Stimulated activated naive B cell treated with anti-CD40 and anti-IgM and Interleukin-4, amounts not matched to agents 10 μg/mL and 1 μg/mL and 100 μg/mL, for 72 hours (primary cell): ENCODE measurements around the gene LRRN2.

Experiments
- ATAC-seq, 2 donors: fragments of 150-1000 bp; cut with Tn5 transposase; replicated peaks; 2 replicates each; pipeline ENCODE4 v1.10.0; 2021; ENCODE audit warnings: moderate library complexity in 1 of 2
- DNase-seq: peaks from one replicate; pipeline ENCODE4 v3.0.0; 2021
- H3K27ac Mint-ChIP-seq: one replicate; pipeline ENCODE4 v1.8.0; 2022; ENCODE audit warnings: mild to moderate bottlenecking, mixed read lengths
- H3K27me3 Mint-ChIP-seq, 2 donors: one replicate each; pipeline ENCODE4 v1.8.0; 2022; ENCODE audit warnings: mixed read lengths in 2 of 2
- H3K36me3 Mint-ChIP-seq, 2 donors: one replicate each; pipeline ENCODE4 v1.8.0; 2022; ENCODE audit warnings: mixed read lengths in 2 of 2, mild to moderate bottlenecking in 1 of 2
- H3K4me1 Mint-ChIP-seq, 2 donors: one replicate each; pipeline ENCODE4 v1.8.0; 2022; ENCODE audit warnings: mixed read lengths in 2 of 2, mild to moderate bottlenecking in 1 of 2
- H3K4me3 Mint-ChIP-seq, 2 donors: one replicate each; pipeline ENCODE4 v1.8.0; 2022; ENCODE audit warnings: mild to moderate bottlenecking in 2 of 2, mixed read lengths in 2 of 2, moderate library complexity in 1 of 2
- H3K9me3 Mint-ChIP-seq, 2 donors: one replicate each; pipeline ENCODE4 v1.8.0; 2022; ENCODE audit warnings: mixed read lengths in 2 of 2, mild to moderate bottlenecking in 1 of 2

The LRRN2 gene

DNA sequence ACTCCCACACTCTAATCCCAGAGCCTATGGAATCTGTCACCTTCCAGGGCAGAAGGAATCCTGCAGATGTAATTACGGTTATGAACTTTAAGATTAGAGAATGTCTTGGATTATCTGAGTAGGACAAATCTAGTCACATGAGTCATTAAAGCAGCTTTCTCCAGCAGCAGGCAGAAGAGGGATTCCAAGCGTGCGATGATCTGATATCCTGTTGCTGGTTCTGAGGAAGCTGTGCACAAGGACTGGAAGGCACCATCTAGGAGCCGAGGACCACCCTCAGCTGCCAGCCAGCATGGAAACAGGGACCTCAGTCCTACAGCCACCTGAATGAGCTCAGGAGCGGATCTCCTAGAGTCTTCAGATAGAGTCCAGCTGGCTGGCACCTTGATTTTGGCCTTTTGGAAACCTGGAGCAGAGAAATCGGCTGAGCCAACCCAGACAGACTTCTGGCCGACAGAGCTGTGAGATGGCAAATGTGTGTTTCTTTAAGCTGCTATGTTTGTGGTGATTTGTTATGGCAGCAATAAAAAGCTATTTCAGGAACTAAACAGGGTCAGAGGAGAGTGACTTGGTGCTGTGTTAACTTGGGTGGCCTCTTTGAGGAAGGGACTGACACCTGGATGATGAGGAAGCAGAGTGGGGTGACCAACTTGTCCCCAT, 34.5 kb downstream of the LRRN2 start:
- Mint-ChIP-seq H3K4me3 (no peak overlapping the region), H3K36me3 (no peaks in the 10 kb centered on the region), H3K9me3 (no peaks in the 10 kb centered on the region), H3K27ac (no peak overlapping the region), H3K4me1 (peaks cover 4 to 5% of the 10 kb centered on the region in 2 donors), H3K27me3 (peaks cover 26 to 28% of the 10 kb centered on the region in 2 donors)
- no peak for ATAC-seq
- no peak for DNase-seq

DNA sequence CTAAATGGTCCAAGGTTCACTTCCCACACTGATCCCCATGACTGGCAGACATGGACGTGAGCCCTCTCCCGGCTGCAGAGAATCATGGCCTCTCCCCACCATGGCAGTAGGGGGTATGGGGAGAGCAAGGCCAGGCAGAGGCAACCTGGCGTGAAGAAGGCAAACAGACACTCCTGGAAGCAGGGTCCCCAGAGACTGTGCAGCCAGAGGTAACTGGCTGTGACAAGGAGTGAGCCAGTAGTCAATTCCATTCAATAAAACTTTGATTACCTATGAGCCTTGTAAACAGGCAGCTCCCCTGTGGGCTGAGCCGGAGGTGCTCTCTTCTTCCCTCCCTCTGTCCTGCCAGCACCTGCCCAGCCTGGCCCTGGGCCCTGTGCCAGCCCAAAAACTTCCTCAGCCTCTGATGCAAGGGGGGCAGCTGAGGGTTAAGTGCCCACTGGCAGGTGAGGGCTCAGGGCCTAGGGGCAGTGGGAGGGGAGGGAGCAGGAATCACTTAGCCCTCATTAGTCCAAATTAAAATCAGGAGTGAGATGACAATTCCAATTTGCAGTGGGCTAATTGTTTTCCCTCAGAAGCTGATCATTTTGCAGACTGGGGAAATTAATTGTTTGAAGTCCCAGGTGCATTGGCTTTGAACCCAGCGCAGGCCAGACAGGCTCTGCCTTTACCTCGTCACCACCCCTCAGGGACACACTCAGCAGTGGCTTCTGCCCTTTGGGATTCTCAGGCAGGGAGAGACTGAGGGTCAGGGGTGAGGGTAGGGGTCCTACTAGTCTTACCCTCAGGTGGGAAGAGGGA, 35.6 kb downstream of the LRRN2 start:
- peaks cover 4 to 5% of the 10 kb centered on the region in 2 donors for H3K4me1 Mint-ChIP-seq
- ATAC-seq (no peak), DNase-seq (no peak)
- no peak overlapping the region for H3K27ac Mint-ChIP-seq
- H3K27me3 Mint-ChIP-seq = peaks cover 28 to 29% of the 10 kb centered on the region in 2 donors
- no peaks in the 10 kb centered on the region for H3K9me3 Mint-ChIP-seq
- no peaks in the 10 kb centered on the region for H3K36me3 Mint-ChIP-seq
- H3K4me3 Mint-ChIP-seq = no peak overlapping the region

GRCh38 chr1:204648576-204648975, 37.0 kb downstream of the LRRN2 start:
- H3K27me3 Mint-ChIP-seq = peaks cover 33 to 35% of the 10 kb centered on the region in 2 donors
- H3K4me1 Mint-ChIP-seq = peaks cover 4 to 5% of the 10 kb centered on the region in 2 donors
- H3K4me3 Mint-ChIP-seq = no peak overlapping the region
- DNase-seq (no peak), ATAC-seq (no peak)
- H3K27ac Mint-ChIP-seq = no peak overlapping the region
- no peaks in the 10 kb centered on the region for H3K9me3 Mint-ChIP-seq
- no peaks in the 10 kb centered on the region for H3K36me3 Mint-ChIP-seq

DNA sequence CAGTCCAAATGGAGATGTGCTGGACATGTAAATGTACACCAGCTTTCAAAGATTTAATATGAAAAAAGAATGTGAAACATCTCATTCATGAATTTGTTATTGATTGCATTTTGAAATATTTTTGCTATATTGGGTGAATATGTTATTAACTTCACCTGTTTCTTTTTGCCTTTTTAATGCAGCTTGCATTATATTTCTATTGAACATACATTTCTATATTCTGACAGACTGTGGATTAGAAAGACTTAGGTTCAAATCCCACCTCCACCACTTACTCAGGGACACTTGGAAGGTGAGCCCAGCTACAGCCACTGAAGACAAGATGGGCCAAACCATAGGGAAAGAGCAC, 37.8 kb downstream of the LRRN2 start:
- Mint-ChIP-seq H3K9me3 (no peaks in the 10 kb centered on the region), H3K27ac (no peak overlapping the region), H3K27me3 (peaks cover 33 to 34% of the 10 kb centered on the region in 2 donors), H3K4me3 (no peak overlapping the region), H3K4me1 (peaks cover 4 to 5% of the 10 kb centered on the region in 2 donors), H3K36me3 (no peaks in the 10 kb centered on the region)
- ATAC-seq (no peak), DNase-seq (no peak)

DNA sequence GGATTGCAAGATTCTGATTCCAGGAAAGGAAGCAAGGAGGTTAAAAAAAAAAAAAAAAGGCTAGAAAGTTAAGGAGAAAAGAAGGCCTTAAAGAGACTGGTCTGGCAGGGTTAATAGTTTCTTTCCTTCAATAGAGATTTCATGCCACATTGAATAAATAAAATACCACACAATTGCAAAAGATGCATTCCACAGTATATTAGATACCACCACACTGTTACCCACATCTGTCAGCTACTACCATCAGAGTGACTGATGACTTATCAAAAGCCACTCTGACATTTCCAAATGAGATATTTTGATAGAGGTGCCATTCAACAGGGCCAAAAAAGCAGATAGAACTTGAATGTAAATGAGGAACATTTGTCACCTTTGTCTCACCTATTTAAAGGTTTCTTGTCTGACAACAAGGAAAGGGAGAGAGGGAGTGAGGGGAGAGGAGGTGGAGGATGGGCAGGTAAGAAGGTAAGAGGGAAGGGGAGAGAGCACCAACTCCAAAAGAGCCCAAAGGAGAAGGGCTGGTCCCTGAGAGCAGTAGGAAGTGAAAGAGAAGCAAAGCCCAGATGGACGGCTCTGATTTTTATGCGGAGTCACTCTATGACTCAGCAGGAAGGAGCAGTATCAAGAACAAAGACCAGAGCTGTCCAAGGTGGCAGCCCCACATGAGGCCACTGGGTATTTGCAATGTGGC, 38.3 kb downstream of the LRRN2 start:
- Mint-ChIP-seq H3K4me1 (peaks cover 4 to 5% of the 10 kb centered on the region in 2 donors), H3K27me3 (peaks cover 28 to 29% of the 10 kb centered on the region in 2 donors), H3K4me3 (no peak overlapping the region), H3K27ac (peak overlapping the region; percentile 56), H3K9me3 (no peaks in the 10 kb centered on the region), H3K36me3 (no peaks in the 10 kb centered on the region)
- ATAC-seq (peak; percentile 64 to 66), DNase-seq (no peak)

- Mint-ChIP-seq H3K27me3 (peaks cover 13 to 25% of the 10 kb centered on the region in 2 donors), H3K27ac (no peak overlapping the region), H3K4me3 (no peak overlapping the region), H3K9me3 (no peaks in the 10 kb centered on the region), H3K4me1 (peaks cover 4 to 5% of the 10 kb centered on the region in 2 donors), H3K36me3 (no peaks in the 10 kb centered on the region)
- no peak for ATAC-seq
- no peak for DNase-seq
Observed at GRCh38 chr1:204645666-204646065, 39.9 kb downstream of the LRRN2 start.

DNA sequence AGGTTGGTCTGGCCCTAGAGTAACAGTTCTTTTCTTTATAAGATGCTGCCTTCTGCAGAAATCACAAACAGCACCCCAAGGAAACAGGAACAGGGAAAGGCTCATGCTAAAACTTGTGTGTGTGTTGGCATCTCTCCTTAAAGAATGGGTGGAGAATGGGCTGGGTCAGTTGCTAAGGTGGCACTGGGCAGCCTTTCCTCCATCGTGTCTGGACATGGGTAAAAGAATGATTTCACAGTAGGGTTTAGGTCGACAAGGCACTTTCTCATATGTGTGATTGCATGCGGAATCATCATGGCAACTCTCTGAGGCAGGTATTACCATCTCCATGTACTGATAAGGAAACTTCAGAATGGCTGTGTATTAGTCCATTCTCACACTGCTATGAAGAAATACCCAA, 40.3 kb downstream of the LRRN2 start:
- no peak for ATAC-seq
- no peak overlapping the region for H3K4me3 Mint-ChIP-seq

GRCh38 chr1:204643503-204643902, 42.0 kb downstream of the LRRN2 start:
- no peak for DNase-seq
- Mint-ChIP-seq H3K4me1 (peaks cover 4 to 5% of the 10 kb centered on the region in 2 donors), H3K4me3 (no peak overlapping the region)

More for the DNA sequence above, 40.3 kb downstream of the LRRN2 start:
- Mint-ChIP-seq H3K27ac (no peak overlapping the region), H3K9me3 (peaks cover 0 to 2% of the 10 kb centered on the region in 2 donors), H3K4me1 (peaks cover 4 to 5% of the 10 kb centered on the region in 2 donors), H3K27me3 (peaks cover 12 to 25% of the 10 kb centered on the region in 2 donors), H3K36me3 (peaks cover 0 to 1% of the 10 kb centered on the region in 2 donors)
- DNase-seq = no peak

DNA sequence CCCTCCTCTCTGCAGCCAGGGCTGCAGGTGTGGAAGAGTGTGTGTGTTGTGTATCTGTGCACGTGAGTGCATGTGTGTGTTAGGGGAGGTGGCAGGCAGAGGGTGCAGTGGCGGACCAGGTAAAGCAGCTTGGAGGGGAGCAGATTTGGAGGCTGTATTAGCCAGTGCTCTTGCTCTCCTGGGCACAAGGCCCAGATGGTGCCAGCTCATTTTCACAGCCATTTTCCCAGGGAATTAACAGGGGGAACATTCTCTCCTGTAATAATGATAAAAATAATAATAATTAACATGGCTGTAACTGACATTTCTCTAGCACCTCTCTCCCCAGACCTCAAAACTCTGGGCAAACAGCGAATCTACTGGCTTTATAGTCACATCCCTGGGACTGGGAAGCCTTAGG, 43.6 kb downstream of the LRRN2 start:
- Mint-ChIP-seq H3K27ac (no peak overlapping the region), H3K9me3 (peaks cover 0 to 2% of the 10 kb centered on the region in 2 donors), H3K4me3 (no peak overlapping the region), H3K36me3 (peaks cover 0 to 1% of the 10 kb centered on the region in 2 donors), H3K4me1 (no peaks in the 10 kb centered on the region), H3K27me3 (peaks cover 12 to 19% of the 10 kb centered on the region in 2 donors)
- ATAC-seq (no peak), DNase-seq (no peak)

More at GRCh38 chr1:204643503-204643902, 42.0 kb downstream of the LRRN2 start:
- H3K27me3 Mint-ChIP-seq = peaks cover 12 to 19% of the 10 kb centered on the region in 2 donors
- H3K27ac Mint-ChIP-seq = no peak overlapping the region
- H3K9me3 Mint-ChIP-seq = peaks cover 0 to 2% of the 10 kb centered on the region in 2 donors
- no peak for ATAC-seq
- H3K36me3 Mint-ChIP-seq = peaks cover 0 to 1% of the 10 kb centered on the region in 2 donors

GRCh38 chr1:204641455-204641854, 44.1 kb downstream of the LRRN2 start:
- DNase-seq (no peak), ATAC-seq (no peak)
- H3K4me3 Mint-ChIP-seq = no peak overlapping the region
- H3K9me3 Mint-ChIP-seq = peaks cover 0 to 2% of the 10 kb centered on the region in 2 donors
- H3K36me3 Mint-ChIP-seq = peaks cover 0 to 1% of the 10 kb centered on the region in 2 donors
- H3K4me1 Mint-ChIP-seq = no peaks in the 10 kb centered on the region
- peaks cover 12 to 19% of the 10 kb centered on the region in 2 donors for H3K27me3 Mint-ChIP-seq
- no peak overlapping the region for H3K27ac Mint-ChIP-seq

DNA sequence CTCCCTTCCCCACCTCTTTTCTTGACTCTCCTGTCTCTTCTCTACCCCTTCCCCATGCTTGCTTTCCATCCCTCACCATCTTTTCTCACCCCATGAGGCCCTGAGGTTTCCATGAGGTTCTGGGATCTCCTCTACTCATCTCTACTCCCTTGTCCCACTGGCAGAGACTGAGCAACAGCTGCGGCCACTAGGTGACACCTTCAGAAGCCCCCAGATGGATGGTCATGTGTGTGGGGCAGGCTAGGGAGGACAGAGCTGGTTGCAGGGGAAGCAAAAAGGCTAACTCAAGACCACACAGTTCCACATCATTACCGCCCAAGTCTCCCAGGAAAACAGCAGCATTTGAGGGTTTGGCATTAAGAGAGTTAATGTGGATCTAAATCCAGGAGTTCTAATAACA, 45.0 kb downstream of the LRRN2 start:
- no peak overlapping the region for H3K4me3 Mint-ChIP-seq
- H3K9me3 Mint-ChIP-seq = peaks cover 0 to 2% of the 10 kb centered on the region in 2 donors
- H3K27ac Mint-ChIP-seq = no peak overlapping the region
- peaks cover 7 to 14% of the 10 kb centered on the region in 2 donors for H3K27me3 Mint-ChIP-seq
- no peaks in the 10 kb centered on the region for H3K4me1 Mint-ChIP-seq
- peaks cover 0 to 1% of the 10 kb centered on the region in 2 donors for H3K36me3 Mint-ChIP-seq
- ATAC-seq (no peak), DNase-seq (no peak)

- H3K9me3 Mint-ChIP-seq = peaks cover 0 to 3% of the 10 kb centered on the region in 2 donors
- no peaks in the 10 kb centered on the region for H3K36me3 Mint-ChIP-seq
- DNase-seq (no peak), ATAC-seq (no peak)
- no peaks in the 10 kb centered on the region for H3K4me1 Mint-ChIP-seq
- H3K4me3 Mint-ChIP-seq = no peak overlapping the region
- peaks cover 18 to 21% of the 10 kb centered on the region in 2 donors for H3K27me3 Mint-ChIP-seq
- H3K27ac Mint-ChIP-seq = no peak overlapping the region
Observed at GRCh38 chr1:204634260-204634910, 51.2 kb downstream of the LRRN2 start.

DNA sequence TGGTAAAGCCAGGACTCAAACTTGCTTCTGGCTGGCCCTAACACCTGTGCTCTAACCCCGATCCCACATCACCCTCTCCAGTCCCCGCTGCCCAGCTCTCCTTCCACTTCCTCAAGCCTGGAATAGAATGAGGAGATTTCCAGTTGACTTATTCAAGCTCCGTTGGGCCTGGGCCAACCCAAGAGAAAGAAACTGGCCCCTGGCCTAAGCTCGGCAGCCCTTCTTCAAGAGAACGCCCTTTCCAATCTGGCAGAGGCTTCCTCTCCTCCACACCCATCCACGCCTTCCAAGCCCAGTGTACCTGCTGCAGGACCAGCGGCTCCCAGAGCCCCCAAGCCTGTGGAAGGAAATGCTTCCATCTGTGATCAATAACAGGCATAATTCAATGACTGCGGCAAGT, 51.9 kb downstream of the LRRN2 start:
- no peak for ATAC-seq
- Mint-ChIP-seq H3K27me3 (peaks cover 21 to 22% of the 10 kb centered on the region in 2 donors), H3K27ac (no peak overlapping the region), H3K4me1 (no peaks in the 10 kb centered on the region), H3K9me3 (peaks cover 0 to 6% of the 10 kb centered on the region in 2 donors), H3K36me3 (no peaks in the 10 kb centered on the region), H3K4me3 (no peak overlapping the region)
- no peak for DNase-seq
